Activated CD8-positive, alpha-beta memory T cell treated with anti-CD3 and anti-CD28 coated beads, Interleukin-2, amount 50 U/mL, for 24 hours (primary cell): Measurements from ENCODE around the gene PTK6.
"Not testable (repeated sequence)": the region's sequence is repeated elsewhere in the genome, so short reads cannot be mapped to it uniquely, and the experiment has no call there.

ENCODE experiments used
- DNase-seq: peaks from one replicate; pipeline ENCODE4 v3.0.0-alpha.2; 2020; ENCODE audit errors: extremely low read depth

The PTK6 gene

DNA sequence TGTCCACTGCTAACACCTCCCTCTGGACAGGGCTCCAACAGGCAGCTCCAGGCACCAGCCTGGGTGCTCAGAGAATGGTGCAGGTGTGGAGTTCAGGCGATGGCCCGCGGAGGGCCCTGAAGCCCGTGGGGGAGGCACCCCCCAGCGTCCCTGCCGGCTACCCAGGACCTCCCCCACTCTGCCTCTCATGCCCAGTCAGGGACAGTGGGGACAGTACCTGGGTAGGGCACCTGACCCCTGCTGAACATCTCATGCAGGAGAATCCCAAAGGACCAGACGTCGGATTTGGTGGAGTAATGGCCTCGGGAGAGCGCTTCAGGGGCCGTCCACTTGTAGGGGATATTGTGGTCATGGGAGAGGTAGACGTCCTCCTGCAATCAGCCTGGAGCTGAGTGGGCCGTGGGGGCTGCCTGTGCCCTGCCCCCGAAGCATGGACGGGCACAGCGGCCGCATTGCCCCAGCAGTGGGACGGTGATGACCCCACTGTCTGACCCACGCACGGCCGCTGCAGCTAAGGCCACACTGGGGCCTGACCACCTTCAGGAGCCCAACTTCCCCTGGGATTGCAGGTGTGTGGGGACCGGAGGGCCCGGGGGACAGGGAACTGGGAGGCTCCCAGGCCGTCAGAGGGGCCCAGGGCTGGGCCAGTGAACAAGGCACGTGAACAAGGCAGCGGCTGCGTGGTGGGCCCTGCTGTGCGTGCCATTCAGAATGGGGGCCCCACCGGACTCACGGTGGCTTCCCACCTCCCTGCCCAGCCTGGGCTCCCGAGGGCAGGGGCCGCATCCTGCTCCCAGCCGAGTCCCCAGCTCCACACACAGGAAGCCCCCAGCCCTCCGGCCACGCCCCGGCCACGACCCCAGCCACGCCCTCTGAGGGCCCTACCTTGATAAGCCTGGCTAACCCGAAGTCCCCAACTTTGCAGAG lies 7.1 kb downstream of the PTK6 start:
- no peak for DNase-seq

DNA sequence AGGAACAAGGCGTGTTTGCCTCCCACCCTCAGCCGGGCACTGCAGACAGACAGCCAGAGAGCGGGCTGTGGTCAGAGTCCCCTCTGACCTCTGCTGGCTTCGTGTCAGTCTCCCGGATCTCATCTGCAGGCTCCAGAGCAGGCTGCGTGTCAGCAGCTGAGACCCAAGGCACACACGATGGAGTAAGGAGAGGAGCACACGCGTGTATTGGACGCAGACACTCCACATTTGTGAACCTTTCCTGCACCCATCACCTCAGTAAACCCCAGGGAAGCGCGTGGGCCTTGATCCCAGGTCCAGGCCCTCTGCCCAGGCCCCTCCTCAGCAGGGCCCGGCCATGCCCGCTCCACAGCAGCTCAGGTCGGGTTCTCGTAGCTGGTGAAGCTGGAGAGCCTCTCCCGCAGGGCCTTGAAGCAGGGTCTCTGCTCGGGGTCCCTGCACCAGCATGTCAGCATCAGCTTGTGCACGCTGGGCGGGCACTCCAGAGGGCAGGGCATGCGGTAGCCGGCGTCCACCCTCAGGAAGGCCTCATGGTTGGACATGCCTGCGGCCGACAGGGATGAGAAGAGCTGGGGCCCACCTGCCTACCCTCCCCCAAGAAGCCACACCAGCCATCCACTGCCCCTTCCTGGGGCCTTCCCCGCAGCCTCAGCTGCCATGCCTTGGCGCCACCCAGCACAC lies 7.9 kb downstream of the PTK6 start:
- DNase-seq, result no peak

DNA sequence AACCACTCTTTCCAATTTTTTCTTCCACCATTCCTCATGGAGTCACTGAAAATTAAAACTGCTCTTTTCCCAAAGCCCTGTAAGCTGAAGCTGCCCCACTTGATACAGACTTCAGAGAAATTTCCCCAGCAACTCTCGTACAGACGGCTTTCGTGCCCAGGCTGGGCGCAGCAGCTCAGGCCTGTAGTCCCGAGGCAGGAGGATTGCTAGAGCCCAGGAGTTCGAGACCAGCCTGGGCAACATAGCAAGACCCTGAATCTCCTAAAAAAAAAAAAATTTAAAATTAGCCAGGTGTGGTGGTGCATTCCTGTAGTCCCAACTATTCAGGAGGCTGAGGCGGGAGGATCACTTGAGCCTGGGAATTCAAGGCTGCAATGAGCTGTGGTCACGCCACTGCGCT lies 10.0 kb downstream of the PTK6 start:
- no peak for DNase-seq

DNA sequence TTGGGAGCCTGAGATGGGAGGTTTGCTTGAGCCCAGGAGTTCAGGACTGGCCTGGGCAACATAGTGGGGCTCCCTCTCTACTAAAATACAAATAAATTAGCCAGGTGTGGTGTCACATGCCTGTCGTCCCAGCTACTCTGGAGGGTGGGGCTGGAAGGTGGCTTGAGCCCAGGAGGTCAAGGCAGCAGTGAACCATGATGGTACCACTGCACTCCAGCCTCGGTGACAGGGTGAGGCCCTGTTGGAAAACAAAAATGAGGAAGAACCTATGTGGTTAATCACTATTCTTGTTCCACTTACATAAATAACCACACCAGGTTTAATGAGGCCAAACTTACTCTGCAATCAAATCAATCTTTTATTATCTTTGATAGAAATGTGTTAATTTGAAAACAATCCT lies 11.2 kb downstream of the PTK6 start:
- DNase-seq, result no peak

DNA sequence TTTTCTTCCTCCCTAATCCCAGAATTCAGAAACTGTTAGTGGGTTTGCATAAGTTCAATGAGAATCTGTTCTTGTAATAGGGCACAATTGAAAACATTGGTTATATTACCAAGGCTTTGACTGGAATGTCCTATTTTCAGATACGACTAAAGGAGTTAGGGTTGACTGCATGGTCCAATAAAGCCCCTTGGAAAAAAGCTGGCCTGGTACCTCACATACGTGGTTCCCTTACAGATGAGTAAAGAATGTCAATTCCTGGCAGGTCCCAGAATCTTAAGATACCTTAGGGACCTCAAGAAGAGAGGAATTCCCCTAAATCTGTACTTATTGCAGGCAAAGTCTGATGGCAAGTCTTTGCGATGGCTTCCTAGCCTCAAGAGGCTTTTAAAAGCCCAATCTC lies 12.0 kb downstream of the PTK6 start:
- DNase-seq, result no peak

DNA sequence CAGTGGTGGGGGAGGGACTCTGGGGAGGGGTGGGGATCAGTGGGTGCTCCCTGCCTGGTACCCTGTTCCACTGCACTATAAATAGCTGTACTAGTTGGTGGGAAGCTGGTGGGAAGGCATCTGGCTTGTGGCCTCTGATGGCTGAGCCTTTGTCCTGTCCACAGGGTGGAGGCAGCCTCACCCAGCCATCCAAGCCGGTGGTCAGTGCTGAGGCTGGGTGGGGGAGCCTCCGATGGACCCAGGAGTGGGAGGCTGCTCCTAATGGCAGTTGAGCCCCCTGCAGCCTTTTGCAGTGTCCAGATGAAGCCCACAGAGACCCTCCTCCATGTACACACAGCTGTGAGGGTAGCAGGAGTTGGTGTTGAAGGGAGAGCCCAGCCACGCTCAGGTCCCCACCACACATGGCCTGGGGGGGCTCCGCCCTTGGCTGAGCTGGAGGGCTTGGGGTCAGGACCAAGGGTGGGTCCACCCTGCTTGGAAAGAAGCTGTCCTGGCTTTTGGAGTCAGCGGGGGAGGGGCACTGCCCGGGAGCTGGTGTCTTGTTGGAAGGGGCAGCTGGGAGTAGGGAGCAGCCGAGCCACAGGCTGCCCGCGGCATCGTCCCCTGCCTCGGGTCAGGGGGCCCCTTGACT lies 14.1 kb downstream of the PTK6 start:
- no peak for DNase-seq

DNA sequence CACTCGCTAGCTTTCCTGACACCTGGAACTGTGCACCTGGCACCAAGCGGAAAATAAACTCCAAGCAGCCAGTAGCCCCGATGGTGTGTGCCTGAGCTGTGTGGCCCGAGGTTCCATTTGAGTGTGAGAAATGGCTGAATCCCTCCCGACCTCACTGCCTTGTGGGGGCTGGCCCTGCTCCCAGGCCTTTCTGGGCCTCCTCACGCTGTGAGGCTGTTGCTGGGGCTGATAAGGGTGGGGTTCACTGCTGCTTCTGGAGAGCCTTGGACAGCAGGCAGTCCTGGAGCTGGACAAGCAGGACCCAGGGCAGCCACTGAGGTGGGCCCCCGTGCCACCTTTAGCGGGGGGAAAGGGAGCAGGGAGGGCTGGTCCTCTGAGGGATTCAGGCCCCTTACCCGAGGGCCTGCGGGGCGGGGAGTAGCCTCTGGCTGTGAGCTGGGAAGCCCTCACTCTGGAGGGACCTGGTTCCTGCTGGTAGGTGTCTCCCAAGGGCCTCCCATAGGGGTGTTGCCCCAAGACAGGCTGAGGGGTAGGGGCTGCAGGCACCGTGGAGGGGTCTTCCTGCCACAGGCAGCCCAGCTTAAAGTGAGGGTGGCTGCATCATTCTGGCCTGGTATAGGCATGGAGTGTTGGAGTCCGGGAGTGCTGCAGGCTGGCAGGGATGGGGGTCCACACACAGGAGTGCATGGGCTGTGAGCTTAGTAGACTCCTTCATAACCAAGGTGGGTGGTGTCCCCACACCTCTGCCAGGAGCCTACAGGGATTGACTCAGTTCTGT lies 14.9 kb downstream of the PTK6 start:
- DNase-seq, result no peak

DNA sequence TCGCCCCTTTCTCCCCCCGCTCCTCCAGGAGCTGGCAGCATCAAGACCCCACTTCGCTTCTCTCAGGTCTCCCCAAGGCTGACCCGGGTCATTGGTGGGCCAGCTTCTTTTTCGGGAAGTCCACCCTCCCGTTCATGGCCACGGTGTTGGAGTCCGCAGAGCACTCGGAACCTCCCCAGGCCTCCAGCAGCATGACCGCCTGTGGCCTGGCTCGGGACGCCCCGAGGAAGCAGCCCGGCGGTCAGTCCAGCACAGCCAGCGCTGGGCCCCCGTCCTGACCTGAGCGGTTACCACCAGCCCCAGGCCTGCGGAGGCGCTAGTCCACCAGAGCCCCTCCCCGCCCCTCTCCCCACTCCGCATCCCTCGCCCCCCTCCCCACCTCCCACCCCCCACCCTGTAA lies 15.6 kb downstream of the PTK6 start:
- no peak for DNase-seq

DNA sequence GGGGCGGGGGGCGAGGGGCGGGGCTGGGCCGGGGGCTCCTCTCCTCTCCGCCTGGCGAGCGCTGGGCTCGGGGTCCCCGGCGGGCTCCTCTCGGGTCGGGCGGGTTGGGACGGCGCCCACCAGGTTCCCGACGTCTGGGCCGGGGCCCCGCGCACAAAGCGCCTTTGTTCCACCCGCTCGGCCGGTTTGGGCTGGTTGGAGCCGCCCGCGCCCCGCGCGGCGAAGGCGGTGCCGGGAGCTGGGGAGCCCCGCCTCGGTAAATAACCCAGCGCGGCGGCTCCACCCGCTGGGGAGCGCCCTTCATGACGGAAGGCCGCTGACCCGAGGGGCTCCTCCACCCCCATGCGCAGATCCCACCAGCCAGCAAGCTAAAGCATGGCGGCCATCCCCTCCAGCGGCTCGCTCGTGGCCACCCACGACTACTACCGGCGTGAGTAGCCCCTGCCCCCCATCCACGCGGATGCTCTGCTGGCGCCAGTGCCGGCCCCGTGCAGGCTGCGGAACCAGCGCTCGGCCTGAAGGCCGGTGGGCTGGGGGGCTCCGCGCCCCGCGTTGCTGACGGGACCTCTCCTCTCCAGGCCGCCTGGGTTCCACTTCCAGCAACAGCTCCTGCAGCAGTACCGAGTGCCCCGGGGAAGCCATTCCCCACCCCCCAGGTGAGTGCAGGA lies 16.1 kb downstream of the PTK6 start:
- no peak for DNase-seq

DNA sequence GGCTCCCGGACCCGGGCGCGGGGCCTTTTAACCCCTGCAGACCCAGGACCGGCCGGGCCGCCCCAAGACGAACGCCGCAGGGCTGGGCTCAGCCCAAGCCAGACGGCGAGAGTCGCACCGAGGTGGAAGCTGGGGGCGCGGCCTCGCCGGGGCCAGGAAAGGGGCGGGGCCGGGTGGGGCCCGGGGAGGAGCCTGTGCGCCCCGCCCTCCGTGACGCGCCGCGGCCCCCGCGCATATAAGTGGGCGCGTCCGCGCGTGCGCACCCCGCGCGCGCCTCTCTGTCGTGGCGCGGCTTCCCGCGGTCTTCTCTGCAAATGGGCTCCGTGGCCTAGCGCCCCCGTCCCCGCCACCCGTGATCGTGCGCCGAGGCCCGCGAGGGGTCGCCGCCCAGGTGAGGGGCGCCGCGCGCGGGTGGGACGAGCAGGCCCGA lies 16.7 kb downstream of the PTK6 start, which contains the start of gene PPDPF:
PPDPF (plus strand) TSS at position 262 of the 430 bp plus-strand sequence. CDS start 544 bp downstream, outside the sequence.
- peak; percentile 45 for DNase-seq

DNA sequence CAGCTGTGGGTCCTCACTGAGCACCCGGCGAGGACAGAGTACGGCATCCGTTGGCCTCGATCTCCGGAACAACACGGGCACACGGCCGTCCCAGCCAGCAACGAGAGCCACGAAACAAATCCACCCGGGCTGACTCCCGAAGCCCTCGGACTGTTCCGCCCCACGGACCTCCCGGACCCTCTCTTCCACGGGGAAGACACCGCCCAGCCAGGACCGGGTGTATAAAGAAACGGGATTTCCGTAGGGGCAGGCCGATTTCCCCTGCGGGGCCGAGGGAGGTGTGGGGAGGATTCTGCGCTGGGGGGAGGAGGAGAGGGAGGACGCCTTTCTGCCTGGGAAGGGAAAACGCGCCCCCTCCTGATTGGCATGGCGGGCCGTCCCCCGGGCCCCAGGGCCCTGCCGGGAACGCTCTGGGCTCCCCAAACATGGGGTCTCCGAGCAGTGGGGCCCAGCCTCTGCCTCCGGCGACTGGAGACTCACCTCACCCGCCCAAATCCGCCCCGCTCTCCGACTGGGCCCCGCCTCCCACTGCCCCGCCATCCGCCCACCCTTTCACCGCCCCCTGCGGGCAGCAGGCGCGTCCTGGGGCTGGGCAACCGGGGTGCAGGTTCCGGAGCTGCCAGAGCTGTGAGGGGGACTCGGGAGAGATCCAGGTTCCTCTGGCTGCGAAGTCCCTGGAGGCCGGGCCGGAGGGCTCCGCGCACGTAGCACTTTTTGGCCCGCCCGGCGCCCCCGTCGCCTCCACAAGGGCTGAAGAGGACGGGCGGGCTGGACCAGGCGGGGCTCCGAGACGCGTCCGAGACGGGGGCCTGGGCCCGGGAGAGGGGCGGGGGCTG lies 17.3 kb downstream of the PTK6 start:
- no peak for DNase-seq

DNA sequence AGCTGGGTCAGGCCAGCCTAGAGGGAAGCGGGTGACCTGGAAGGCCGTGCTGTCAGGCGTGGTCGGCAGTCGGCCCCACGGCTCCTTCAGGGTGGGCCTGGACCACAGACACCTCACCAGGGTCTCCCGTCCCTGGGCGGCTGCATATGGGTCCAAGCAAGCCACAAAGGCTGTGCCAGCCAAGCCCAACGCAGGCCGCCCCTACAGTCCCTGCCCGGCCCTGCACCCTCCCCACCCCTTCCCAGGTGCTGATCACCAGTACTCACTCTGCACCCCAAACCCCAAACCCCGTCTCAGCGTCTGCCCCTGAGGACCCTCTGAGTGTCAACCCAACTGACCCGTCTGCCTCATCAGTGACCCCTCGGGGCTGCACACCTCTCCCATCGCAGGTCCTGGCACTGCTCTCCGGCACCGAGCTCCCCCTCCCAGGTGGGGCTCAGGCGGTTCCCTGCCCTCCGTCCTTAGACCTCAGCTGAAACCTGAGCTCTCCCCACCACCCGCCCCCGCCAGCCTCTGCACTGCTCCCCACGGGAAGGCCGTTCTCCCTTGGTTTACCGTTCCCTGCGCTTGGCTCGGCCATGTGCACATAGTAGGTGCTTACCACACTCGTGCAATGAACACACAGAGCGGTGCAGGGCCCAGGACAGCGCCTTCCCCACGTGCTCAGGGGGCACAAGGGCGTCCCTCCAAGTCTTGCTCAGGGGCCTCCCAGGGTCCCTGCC lies 18.1 kb downstream of the PTK6 start:
- no peak for DNase-seq

DNA sequence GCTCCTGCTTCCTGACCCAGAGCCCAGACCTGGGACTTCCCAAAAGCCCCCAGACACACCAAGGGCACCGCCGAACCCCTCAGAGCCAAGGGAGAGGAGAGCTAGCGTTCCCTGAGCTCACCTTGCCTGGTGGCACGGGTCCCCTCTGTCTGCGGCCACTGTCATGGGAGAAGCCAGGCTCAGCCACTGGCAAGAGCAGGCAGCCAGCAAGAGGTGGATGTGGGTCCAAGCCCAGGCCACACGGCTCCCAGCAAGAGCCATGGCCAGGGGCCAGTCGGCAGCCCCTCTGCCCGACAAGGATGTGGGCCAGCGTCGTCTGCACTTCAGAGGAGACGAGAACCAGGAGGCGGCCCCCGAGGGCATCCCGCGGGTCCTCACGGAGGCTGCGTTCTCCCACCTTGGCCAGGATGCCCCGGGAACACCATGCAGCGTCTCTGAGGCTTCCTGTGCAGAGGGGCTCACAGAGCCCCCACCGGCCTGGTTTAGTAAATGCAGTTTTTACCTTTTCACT lies 18.8 kb downstream of the PTK6 start:
- no peak for DNase-seq

DNA sequence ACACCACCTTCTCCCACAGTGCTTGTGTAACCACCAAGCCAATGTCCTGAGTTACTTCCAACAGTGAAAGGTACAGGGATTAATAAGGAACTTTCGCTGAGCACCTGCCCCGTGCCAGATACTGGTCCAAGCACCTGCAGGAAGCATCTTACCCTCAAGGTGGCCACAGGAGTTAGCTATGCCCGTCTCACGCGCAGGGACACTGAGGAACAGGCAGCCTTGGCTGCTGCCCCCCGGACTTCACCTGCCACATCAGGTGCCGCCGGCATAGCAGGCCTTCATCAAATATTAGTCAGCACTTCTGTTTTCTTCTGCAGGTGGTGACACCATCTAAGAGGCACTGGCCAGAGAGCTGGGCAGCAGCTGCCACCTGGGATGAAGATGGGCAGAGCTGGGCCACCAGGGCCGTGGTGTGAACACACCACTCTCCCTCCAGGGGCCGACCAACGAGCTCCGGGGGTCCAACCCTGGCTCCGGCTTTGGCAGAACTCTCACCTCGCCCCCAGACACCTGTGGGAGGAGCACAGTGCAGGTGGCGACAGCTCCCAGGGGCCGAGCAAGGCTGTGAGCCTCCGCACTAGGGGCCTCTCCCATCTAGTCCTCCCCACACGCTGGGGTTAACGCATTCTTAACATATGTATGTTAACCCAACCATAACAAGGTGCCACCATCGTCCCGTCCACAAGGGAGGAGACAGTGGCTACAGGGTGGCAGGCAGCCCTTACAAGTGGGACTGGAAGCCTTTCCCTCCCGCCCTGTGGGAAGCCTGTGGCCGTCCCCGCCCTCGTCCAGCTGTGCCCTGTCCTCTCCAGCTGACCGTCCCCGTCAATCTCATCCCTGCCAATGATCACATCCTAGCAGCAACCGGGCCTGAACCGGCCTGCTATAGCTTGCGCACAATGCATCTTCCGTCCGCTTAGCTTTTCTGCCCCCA lies 19.5 kb downstream of the PTK6 start:
- DNase-seq, result no peak

DNA sequence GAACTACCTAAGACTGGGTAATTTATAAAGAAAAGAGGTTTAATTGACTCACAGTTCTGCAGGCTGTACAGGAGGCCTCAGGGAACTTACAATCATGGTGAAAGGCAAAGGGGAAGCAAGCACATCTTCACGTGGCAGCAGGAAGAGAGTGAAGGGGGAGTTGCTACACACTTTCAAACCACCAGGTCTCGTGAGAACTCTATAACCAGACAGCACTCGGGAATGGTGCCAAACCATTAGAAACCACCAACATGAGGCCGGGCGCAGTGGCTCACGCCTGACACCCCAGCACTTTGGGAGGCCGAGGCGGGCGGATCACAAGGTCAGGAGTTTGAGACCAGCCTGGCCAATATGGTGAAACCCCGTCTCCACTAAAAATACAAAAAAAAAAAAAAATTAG lies 22.7 kb downstream of the PTK6 start:
- not testable (repeated sequence) for DNase-seq

DNA sequence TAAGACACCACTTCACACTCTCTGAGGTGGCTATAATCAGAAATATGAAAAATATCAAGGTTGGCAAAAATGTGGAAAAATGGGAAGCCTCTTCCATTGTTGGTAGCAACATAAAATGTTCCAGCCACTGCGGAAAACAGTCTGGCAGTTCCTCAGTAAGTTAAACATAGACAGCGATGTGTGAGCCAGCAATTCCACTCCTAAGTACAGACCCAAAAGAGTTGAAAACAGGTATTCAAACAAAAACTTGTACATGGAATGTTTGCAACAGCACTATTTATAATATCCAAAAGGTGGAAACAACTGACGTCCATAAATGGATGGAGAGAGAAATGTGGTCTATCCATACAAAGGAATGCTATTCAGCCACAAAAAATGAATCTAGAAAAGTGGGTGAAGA lies 24.0 kb downstream of the PTK6 start:
- DNase-seq, result no peak

DNA sequence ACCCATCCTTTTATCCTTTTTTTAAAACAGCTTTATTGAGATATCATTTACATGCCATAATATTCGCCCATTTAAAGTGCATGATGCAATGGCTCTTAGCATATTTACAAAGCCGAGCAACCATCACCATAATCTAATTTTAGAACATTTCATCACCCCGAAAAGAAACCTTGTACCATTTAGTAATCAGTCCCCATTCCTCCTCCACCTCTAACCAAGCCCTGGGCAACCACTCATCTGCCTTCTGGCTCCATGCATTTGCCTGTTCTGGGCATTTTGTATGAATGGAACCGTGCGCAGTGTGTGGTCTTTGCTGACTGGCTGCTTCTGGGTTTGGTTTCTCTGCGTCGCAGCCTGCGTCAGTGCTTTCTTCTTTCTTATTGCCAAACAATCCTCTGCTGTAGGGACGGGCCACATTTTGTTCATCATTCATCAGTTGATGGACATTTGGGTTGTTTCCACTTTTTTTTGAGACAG lies 28.1 kb downstream of the PTK6 start:
- DNase-seq, result no peak
